GM23338 (cell line): Measurements from ENCODE around the gene ADGRL3.

Source experiments
- CREB1 ChIP-seq: fragments of 250-450 bp; sonication (Bioruptor Pico); IDR thresholded peaks from 2 replicates; pipeline ENCODE4 v1.5.0; 2020; ENCODE audit warnings: low read depth, mild to moderate bottlenecking, moderate library complexity
- CTCF ChIP-seq, 2 experiments: fragments of 200-600 bp in 1 of 2; sonication (generic) in 1 of 2; conservative IDR thresholded peaks; 2 replicates each; pipeline versions ENCODE4 v1.5.1 to v1.6.1; 2016 to 2017; ENCODE audit warnings: antibody characterized with exemption in 2 of 2, low read depth in 2 of 2, mild to moderate bottlenecking in 2 of 2, moderate library complexity in 1 of 2
- EZH2 ChIP-seq: fragments of 200-600 bp; sonication (generic); IDR thresholded peaks from one replicate; pipeline ENCODE4 v1.8.0; 2017; ENCODE audit warnings: antibody characterized with exemption, mild to moderate bottlenecking, low read depth; ENCODE audit not compliant: unreplicated experiment
- EZH2phosphoT487 ChIP-seq: fragments of 200-600 bp; sonication (generic); IDR thresholded peaks from one replicate; pipeline ENCODE4 v1.8.1; 2018; ENCODE audit warnings: antibody characterized with exemption; ENCODE audit not compliant: unreplicated experiment
- JUNB ChIP-seq: IDR thresholded peaks from one replicate; pipeline ENCODE4 v1.6.1; 2016; ENCODE audit warnings: antibody characterized with exemption; ENCODE audit not compliant: unreplicated experiment
- POLR2AphosphoS5 ChIP-seq: IDR thresholded peaks from 2 replicates; pipeline ENCODE4 v1.6.1; 2016; ENCODE audit warnings: antibody characterized with exemption, low read depth
- REST ChIP-seq: IDR thresholded peaks from one replicate; pipeline ENCODE4 v1.6.1; 2018; ENCODE audit warnings: antibody characterized with exemption; ENCODE audit not compliant: unreplicated experiment

- TF ChIP-seq EZH2 = no peak
- no peak for TF ChIP-seq EZH2phosphoT487
- TF ChIP-seq CREB1 (CRISPR knock-in tag) = no peak
- peak in 1 of 2 experiments; percentile 50; a peak in 2 of 4 replicates for TF ChIP-seq CTCF (conservative IDR thresholded peaks at IDR 0.05; ENCODE audit: low read depth in 2 of 2)
- no peak for TF ChIP-seq POLR2AphosphoS5
- no peak for TF ChIP-seq REST
- TF ChIP-seq JUNB = no peak
Measured at GRCh38 chr4:61837395-61837794, 637.3 kb downstream of the ADGRL3 start.
